ENCODE measurements around the gene KCNE1. TPM values are rescaled to one million over a fixed set of nuclear protein-coding genes. Genes with fewer than 3 reads are reported as not detected.

The KCNE1 gene
- total and polyA plus RNA-seq, 2 of the 13 experiments (the other 11 are each of a cell fraction or from before 2014, with no cell fraction given) = 0.35 TPM; not detected in 1

GRCh38 chr21:34545079-34545884 is 33.3 kb upstream of the KCNE1 start (continued):
- no peak for TF ChIP-seq ZHX2 (IDR thresholded peaks at IDR 0.05; ENCODE audit: low read depth)
- no peak for TF ChIP-seq ZHX2 (CRISPR knock-in tag; IDR thresholded peaks at IDR 0.05; ENCODE audit: borderline replicate concordance)
- peak; percentile 35; the same call in 1 of the 2 replicates for TF ChIP-seq ZBTB10 (CRISPR knock-in tag; IDR thresholded peaks at IDR 0.05; ENCODE audit: borderline replicate concordance)
- no peak for TF ChIP-seq ZBTB3 (CRISPR knock-in tag; IDR thresholded peaks at IDR 0.05; ENCODE audit: borderline replicate concordance, low read depth)
- TF ChIP-seq ZMYM3 (CRISPR knock-in tag; IDR thresholded peaks at IDR 0.05) = peak; percentile 58
- TF ChIP-seq KAT2B (IDR thresholded peaks at IDR 0.05; ENCODE audit: borderline replicate concordance, low read depth, low read length) = no peak
- TF ChIP-seq, protein P1, sequence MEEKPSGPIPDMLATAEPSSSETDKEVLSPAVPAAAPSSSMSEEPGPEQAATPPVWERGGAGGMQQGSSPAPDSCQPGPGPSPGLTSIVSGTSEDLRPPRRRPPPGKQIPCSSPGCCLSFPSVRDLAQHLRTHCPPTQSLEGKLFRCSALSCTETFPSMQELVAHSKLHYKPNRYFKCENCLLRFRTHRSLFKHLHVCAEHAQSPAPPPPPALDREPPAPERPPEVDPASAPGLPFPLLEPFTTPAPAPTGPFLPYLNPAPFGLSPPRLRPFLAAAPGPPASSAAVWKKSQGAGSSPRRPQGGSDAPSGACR (CRISPR knock-in tag; IDR thresholded peaks at IDR 0.05) = no peak
- TF ChIP-seq REXO4 (CRISPR knock-in tag; IDR thresholded peaks at IDR 0.05; ENCODE audit: borderline replicate concordance) = no peak
- TF ChIP-seq NCOR1 (IDR thresholded peaks at IDR 0.05; ENCODE audit: borderline replicate concordance, low read length) = peak; percentile 32; the same call in 1 of the 2 replicates
- TF ChIP-seq NFYC (CRISPR knock-in tag; IDR thresholded peaks at IDR 0.05) = no peak
- no peak for TF ChIP-seq ZNF784 (CRISPR knock-in tag; IDR thresholded peaks at IDR 0.05; ENCODE audit: borderline replicate concordance)
- TF ChIP-seq ZFP36 (IDR thresholded peaks at IDR 0.05; ENCODE audit: borderline replicate concordance, low read depth, low read length, partially characterized antibody) = no peak
- no peak for TF ChIP-seq ZNF703 (CRISPR knock-in tag; IDR thresholded peaks at IDR 0.05; ENCODE audit: borderline replicate concordance)
- TF ChIP-seq KLF15 (CRISPR knock-in tag; IDR thresholded peaks at IDR 0.05; ENCODE audit: borderline replicate concordance) = no peak
- no peak for TF ChIP-seq ZNF549 (CRISPR knock-in tag; IDR thresholded peaks at IDR 0.05)
- no peak for TF ChIP-seq ZNF296 (CRISPR knock-in tag; conservative IDR thresholded peaks at IDR 0.05)
- TF ChIP-seq FIP1L1 (IDR thresholded peaks at IDR 0.05; ENCODE audit: borderline replicate concordance, insufficient read depth, low read depth, low read length) = no peak
- 0 out of 2 replicates have a peak, but pooled peaks have one; percentile 19 for TF ChIP-seq ZNF761 (CRISPR knock-in tag; conservative IDR thresholded peaks at IDR 0.05)
